Measurements from ENCODE around the gene MIA3.

GRCh38 chr1:222641269-222641948, 23.5 kb downstream of the MIA3 start:
- TF ChIP-seq, protein P1, sequence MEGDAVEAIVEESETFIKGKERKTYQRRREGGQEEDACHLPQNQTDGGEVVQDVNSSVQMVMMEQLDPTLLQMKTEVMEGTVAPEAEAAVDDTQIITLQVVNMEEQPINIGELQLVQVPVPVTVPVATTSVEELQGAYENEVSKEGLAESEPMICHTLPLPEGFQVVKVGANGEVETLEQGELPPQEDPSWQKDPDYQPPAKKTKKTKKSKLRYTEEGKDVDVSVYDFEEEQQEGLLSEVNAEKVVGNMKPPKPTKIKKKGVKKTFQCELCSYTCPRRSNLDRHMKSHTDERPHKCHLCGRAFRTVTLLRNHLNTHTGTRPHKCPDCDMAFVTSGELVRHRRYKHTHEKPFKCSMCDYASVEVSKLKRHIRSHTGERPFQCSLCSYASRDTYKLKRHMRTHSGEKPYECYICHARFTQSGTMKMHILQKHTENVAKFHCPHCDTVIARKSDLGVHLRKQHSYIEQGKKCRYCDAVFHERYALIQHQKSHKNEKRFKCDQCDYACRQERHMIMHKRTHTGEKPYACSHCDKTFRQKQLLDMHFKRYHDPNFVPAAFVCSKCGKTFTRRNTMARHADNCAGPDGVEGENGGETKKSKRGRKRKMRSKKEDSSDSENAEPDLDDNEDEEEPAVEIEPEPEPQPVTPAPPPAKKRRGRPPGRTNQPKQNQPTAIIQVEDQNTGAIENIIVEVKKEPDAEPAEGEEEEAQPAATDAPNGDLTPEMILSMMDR (conservative IDR thresholded peaks at IDR 0.05 in 1 of 2, IDR thresholded peaks at IDR 0.05 in 1 of 2; ENCODE audit: extremely low read depth in 1 of 2, insufficient read depth in 1 of 2, low read depth in 1 of 2, low read length in 2 of 2) = no peak
- TF ChIP-seq EZH2 (IDR thresholded peaks at IDR 0.05; ENCODE audit: borderline replicate concordance, low read length) = no peak
